HepG2 (cell line): ENCODE data around the gene SNED1. TPM values are rescaled to one million over a fixed set of nuclear protein-coding genes. Genes with fewer than 3 reads are reported as not detected.

Source experiments
- ATF2 ChIP-seq: sonication (generic); formaldehyde crosslinking; IDR thresholded peaks from 2 replicates; pipeline ENCODE4 v1.4.0; 2020; ENCODE audit warnings: missing genetic modification reagents
- E2F2 ChIP-seq: sonication (generic); formaldehyde crosslinking; IDR thresholded peaks from 2 replicates; pipeline ENCODE4 v1.4.0; 2020; ENCODE audit warnings: missing genetic modification reagents, borderline replicate concordance
- HNRNPLL ChIP-seq: fragments of 200-400 bp; formaldehyde crosslinking; IDR thresholded peaks from 2 replicates; pipeline ENCODE4 v1.6.1; 2017; ENCODE audit warnings: mild to moderate bottlenecking, low read depth, low read length; ENCODE audit not compliant: poor library complexity, severe bottlenecking
- RBM22 ChIP-seq: fragments of 200-400 bp; formaldehyde crosslinking; optimal IDR thresholded peaks from 2 replicates; pipeline ENCODE3; 2017; ENCODE audit warnings: mild to moderate bottlenecking, low read length, moderate library complexity
- REST ChIP-seq, 2 experiments: IDR thresholded peaks; 2 replicates each; pipeline ENCODE4 v1.6.1; 2011 to 2012; ENCODE audit warnings: low read length in 2 of 2, borderline replicate concordance in 1 of 2, low read depth in 1 of 2, mild to moderate bottlenecking in 1 of 2, moderate library complexity in 1 of 2
- RFX5 ChIP-seq: IDR thresholded peaks from 2 replicates; pipeline ENCODE4 v1.6.1; 2011; ENCODE audit warnings: low read depth, low read length, improper control_type of control experiment
- TFDP2 ChIP-seq: sonication (generic); formaldehyde crosslinking; IDR thresholded peaks from 2 replicates; pipeline ENCODE4 v1.4.0; 2020; ENCODE audit warnings: missing genetic modification reagents
- ZBTB40 ChIP-seq, 2 experiments: fragments of 450-650 bp in 1 of 2; sonication (generic) in 1 of 2; formaldehyde crosslinking in 1 of 2; IDR thresholded peaks; 2 replicates each; pipeline versions ENCODE4 v1.6.1 to v1.8.0; 2016 to 2022; ENCODE audit warnings: antibody characterized with exemption in 1 of 2, mild to moderate bottlenecking in 1 of 2, missing genetic modification reagents in 1 of 2
- polyA plus RNA-seq, 8 experiments: library from polyadenylated mRNA; depleted of rRNA in 3 of 8; stranded (reverse) in 7 of 8; unstranded in 1 of 8; fragments of >200 nt; fragmentation: Illumina TruSeq in 4 of 8; extraction: Trizol in 4 of 8; gene quantifications; 2 replicates each; pipeline versions ENCODE4 v1.2.1 to v1.2.3, GENCODE V29; 2011 to 2016; ENCODE audit warnings: low read depth in 4 of 8, missing spikeins in 1 of 8, mixed read lengths in 1 of 8; ENCODE audit not compliant: insufficient read depth in 1 of 8
- total RNA-seq, 5 experiments: library from RNA; depleted of rRNA; stranded (reverse); fragments of >200 nt; fragmentation: Illumina TruSeq; extraction: Trizol; gene quantifications; 2 replicates each; pipeline ENCODE4 v1.2.3, GENCODE V29; 2016; ENCODE audit warnings: low read depth in 1 of 5

SNED1 gene
- total and polyA plus RNA-seq, 2 of the 13 experiments (the other 11 are each of a cell fraction or from before 2014, with no cell fraction given) = 0.15 to 0.65 TPM

- TF ChIP-seq ZBTB40 (IDR thresholded peaks at IDR 0.05) (no peak), ZBTB40 (CRISPR knock-in tag; IDR thresholded peaks at IDR 0.05) (no peak), RBM22 (no peak), TFDP2 (0 out of 2 replicates have a peak, but pooled peaks have one; percentile 18), RFX5 (no peak), REST (IDR thresholded peaks at IDR 0.05; ENCODE audit: borderline replicate concordance in 1 of 2, low read depth in 1 of 2, low read length in 2 of 2) (no peak), E2F2 (CRISPR knock-in tag) (no peak), ATF2 (0 out of 2 replicates have a peak, but pooled peaks have one; percentile 33), HNRNPLL (no peak)
These were observed at the start of gene SNED1 (continued) for GRCh38 chr2:240997856-240998705.
